ENCODE measurements around the gene SLC34A3.

DNA sequence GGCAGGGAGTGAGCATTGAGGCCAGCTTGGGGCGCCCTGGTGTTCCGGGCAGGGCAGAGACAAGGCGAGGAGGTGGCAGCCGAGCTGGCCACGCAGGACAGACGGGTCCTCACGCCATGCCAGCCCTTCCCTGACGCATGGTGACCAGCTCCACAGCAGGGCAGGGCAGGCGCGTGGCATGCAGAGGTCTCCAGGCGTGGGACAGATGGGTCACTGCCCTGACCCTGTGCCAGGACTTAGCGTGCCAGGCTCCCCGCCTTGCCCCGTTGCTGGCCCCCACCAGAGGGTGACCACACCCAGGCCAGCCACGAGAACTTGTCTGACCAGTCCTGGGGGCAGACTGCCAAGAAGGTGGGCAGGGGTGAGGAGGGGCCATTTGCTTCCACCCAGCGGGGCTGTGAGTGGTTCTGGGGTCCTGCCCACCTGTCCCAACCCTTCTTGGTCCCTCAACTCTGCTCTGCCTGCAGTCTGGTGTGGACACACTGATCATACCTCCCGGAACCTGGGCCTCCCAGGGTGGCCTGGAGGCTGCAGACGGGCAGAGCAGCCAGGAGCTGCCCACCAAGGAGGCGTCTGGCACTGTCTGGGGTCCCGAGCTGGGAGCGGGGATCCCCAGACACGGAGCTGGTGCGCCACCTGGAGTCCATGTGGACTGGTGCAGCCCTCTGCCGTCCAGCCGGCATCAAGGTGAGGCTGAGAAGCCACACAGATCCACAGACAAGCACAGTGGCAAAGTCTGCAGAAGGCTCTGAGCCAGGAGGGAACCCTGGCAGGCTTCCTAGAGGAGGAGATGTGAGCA lies 3.4 kb upstream of the SLC34A3 start, which contains the start of gene RNF224:
- TF ChIP-seq NR2C2 (CRISPR knock-in tag; IDR thresholded peaks at IDR 0.05): no peak
- TF ChIP-seq, protein P1, sequence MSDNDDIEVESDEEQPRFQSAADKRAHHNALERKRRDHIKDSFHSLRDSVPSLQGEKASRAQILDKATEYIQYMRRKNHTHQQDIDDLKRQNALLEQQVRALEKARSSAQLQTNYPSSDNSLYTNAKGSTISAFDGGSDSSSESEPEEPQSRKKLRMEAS (CRISPR knock-in tag; IDR thresholded peaks at IDR 0.05): no peak
- TF ChIP-seq, protein P2, sequence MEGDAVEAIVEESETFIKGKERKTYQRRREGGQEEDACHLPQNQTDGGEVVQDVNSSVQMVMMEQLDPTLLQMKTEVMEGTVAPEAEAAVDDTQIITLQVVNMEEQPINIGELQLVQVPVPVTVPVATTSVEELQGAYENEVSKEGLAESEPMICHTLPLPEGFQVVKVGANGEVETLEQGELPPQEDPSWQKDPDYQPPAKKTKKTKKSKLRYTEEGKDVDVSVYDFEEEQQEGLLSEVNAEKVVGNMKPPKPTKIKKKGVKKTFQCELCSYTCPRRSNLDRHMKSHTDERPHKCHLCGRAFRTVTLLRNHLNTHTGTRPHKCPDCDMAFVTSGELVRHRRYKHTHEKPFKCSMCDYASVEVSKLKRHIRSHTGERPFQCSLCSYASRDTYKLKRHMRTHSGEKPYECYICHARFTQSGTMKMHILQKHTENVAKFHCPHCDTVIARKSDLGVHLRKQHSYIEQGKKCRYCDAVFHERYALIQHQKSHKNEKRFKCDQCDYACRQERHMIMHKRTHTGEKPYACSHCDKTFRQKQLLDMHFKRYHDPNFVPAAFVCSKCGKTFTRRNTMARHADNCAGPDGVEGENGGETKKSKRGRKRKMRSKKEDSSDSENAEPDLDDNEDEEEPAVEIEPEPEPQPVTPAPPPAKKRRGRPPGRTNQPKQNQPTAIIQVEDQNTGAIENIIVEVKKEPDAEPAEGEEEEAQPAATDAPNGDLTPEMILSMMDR (IDR thresholded peaks at IDR 0.05): peak; percentile 85
- TF ChIP-seq, protein P3, sequence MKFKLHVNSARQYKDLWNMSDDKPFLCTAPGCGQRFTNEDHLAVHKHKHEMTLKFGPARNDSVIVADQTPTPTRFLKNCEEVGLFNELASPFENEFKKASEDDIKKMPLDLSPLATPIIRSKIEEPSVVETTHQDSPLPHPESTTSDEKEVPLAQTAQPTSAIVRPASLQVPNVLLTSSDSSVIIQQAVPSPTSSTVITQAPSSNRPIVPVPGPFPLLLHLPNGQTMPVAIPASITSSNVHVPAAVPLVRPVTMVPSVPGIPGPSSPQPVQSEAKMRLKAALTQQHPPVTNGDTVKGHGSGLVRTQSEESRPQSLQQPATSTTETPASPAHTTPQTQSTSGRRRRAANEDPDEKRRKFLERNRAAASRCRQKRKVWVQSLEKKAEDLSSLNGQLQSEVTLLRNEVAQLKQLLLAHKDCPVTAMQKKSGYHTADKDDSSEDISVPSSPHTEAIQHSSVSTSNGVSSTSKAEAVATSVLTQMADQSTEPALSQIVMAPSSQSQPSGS (CRISPR knock-in tag; IDR thresholded peaks at IDR 0.05; ENCODE audit: borderline replicate concordance, low read depth): no peak

All from WTC11 (cell line).